ACC112 (cell line): Measurements from ENCODE around the gene SLC38A10.

ENCODE experiments used
- H2AFZ ChIP-seq: fragments of 200-600 bp; sonication (generic); one replicate; pipeline ENCODE4 v1.6.0; 2017; ENCODE audit warnings: antibody characterized with exemption, low read length; ENCODE audit not compliant: unreplicated experiment
- H3K27ac ChIP-seq: fragments of 200-600 bp; sonication (generic); 2 replicates; pipeline ENCODE4 v1.5.1; 2014; ENCODE audit warnings: low read depth, mild to moderate bottlenecking, antibody characterized with exemption, low read length, moderate library complexity
- H3K27me3 ChIP-seq: fragments of 200-600 bp; sonication (generic); 2 replicates; pipeline ENCODE4 v1.6.1; 2014; ENCODE audit warnings: mild to moderate bottlenecking, antibody characterized with exemption, low read length, moderate library complexity, mixed read lengths; ENCODE audit not compliant: insufficient read depth
- H3K36me3 ChIP-seq: fragments of 200-600 bp; sonication (generic); 2 replicates; pipeline ENCODE4 v1.6.1; 2016; ENCODE audit warnings: mild to moderate bottlenecking, antibody characterized with exemption, low read length, moderate library complexity, mixed read lengths; ENCODE audit not compliant: insufficient read depth
- H3K4me1 ChIP-seq: fragments of 200-600 bp; sonication (generic); one replicate; pipeline ENCODE4 v1.6.1; 2016; ENCODE audit warnings: low read length, mixed read lengths; ENCODE audit not compliant: insufficient read depth, unreplicated experiment, control insufficient read depth
- H3K4me3 ChIP-seq: fragments of 200-600 bp; sonication (generic); 2 replicates; pipeline ENCODE4 v1.5.1; 2014; ENCODE audit warnings: mild to moderate bottlenecking, low read depth, low read length
- H3K79me2 ChIP-seq: fragments of 200-600 bp; sonication (generic); one replicate; pipeline ENCODE4 v1.6.0; 2016; ENCODE audit warnings: low read length; ENCODE audit not compliant: control insufficient read depth, unreplicated experiment, insufficient read depth

SLC38A10 gene

DNA sequence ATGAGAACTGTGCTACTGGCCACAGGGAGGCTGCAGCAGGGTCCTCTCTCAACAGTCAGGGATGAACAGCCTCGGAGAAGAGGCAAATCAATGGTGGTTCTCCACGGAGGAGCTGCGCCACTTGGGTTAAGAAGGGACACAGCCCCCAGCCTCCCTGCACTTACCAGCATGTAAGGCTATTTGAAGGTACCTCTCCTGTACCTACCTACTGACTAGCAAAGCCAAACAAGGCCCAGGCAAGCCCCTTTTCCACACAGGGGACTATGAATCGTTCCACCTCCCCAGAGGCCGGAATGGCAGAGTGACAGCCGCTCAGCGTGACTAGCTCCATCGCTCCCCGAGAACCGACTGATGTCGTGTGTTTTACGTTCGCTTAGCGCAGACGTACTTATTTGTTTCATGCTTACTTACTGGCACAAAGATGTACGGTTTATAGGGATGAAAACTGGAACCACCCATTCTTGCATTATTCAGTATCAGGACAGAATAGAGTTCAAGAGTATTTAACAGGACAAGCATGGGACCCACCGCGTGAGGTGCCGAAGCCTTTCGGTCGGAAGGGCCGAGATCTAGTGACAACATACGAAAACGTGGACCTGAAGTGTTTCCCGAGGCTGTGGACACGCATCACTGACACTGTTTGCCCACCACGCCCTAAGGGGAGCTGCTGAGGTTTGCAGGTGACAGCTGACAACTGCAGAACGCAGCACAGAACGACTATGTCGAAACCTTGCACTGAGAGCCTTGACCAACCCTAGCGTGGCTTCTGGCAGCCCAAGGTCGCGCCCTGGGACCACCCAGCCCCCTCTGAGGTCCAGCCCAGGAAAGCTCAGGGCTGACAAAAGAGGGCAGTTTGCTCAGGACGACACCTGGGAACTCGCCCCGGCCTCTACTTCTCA, 57.3 kb downstream of the SLC38A10 start:
- Histone ChIP-seq H3K4me3 (peak overlapping the region; percentile 94), H3K36me3 (peaks cover 3% of the 10 kb centered on the region; the same call in 1 of the 2 replicates), H3K27ac (no peak overlapping the region), H3K4me1 (peaks cover 8% of the 10 kb centered on the region), H3K27me3 (no peaks in the 10 kb centered on the region), H2AFZ (peak overlapping the region; percentile 78), H3K79me2 (peaks cover 47% of the 10 kb centered on the region)

DNA sequence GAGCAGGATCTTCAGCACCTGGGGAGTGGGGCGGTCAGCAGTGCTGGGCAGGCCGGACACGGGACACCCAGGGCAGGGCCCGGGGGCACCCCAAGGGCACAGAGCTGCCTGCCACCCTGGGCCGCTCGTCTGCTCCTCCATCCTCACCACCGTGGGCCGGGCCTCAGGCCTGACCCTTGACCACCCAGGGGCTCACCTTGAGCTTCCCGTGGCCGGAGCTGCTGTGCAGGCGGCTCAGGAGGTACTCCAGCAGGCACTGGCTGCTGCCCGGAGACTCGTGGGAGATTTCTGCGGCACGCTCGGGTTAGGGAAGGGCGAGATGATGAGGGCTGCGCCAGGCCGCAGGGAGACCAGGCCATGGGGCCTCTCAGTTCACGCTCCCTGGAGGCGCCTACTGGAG, 58.3 kb downstream of the SLC38A10 start:
- Histone ChIP-seq H3K79me2 (peaks cover 45% of the 10 kb centered on the region), H3K4me3 (no peak overlapping the region), H3K36me3 (peaks cover 3% of the 10 kb centered on the region; the same call in 1 of the 2 replicates), H2AFZ (no peak overlapping the region), H3K27ac (no peak overlapping the region), H3K4me1 (peaks cover 8% of the 10 kb centered on the region), H3K27me3 (no peaks in the 10 kb centered on the region)

DNA sequence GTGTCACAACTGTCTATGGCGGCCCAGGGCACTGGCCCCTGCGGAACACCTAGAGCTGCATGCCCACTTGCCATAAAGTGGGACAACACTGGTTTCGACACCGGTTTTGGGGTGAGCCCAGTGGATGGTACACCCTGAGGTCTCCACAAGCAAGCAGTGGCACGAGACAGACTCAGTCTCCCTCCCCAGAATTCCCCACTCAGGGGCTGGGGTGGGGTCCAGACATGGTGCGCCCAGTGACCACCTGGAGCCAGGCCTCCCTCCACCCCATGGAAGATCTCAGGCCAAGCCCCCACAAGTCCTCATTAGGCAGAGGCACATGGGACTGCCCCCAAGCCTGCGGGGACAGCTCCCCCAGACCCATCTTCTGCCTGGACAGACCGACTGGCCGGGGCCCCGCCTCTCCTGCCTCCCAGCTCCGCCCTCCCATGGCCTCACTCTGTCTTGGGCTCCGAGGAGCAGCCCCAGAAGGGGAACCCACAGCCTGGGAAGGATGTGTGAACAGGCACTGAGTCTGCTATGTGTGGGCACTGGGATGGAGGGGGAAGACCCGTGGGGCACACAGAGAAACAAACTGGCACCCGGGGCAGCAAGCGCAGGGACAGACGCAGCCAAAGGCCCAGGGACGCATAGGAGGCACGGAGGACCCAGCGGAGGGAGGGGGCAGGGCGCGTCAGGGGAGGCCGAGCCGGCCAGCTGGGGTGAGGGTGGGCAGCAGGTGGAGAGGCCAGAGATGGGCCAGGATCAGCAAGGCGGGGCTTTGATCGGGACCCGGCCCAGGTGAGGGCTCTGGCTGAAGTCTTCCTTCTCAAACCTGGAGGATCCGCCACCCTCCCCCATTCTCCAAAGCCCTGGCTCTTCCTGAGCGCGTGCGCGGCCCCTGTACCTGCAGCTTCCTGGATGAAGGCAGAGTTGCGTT, 59.0 kb downstream of the SLC38A10 start:
- no peak overlapping the region for H2AFZ ChIP-seq
- no peaks in the 10 kb centered on the region for H3K36me3 ChIP-seq
- H3K27ac ChIP-seq: no peak overlapping the region
- H3K27me3 ChIP-seq: no peaks in the 10 kb centered on the region
- peaks cover 8% of the 10 kb centered on the region for H3K4me1 ChIP-seq
- H3K79me2 ChIP-seq: peaks cover 38% of the 10 kb centered on the region
- H3K4me3 ChIP-seq: no peak overlapping the region

DNA sequence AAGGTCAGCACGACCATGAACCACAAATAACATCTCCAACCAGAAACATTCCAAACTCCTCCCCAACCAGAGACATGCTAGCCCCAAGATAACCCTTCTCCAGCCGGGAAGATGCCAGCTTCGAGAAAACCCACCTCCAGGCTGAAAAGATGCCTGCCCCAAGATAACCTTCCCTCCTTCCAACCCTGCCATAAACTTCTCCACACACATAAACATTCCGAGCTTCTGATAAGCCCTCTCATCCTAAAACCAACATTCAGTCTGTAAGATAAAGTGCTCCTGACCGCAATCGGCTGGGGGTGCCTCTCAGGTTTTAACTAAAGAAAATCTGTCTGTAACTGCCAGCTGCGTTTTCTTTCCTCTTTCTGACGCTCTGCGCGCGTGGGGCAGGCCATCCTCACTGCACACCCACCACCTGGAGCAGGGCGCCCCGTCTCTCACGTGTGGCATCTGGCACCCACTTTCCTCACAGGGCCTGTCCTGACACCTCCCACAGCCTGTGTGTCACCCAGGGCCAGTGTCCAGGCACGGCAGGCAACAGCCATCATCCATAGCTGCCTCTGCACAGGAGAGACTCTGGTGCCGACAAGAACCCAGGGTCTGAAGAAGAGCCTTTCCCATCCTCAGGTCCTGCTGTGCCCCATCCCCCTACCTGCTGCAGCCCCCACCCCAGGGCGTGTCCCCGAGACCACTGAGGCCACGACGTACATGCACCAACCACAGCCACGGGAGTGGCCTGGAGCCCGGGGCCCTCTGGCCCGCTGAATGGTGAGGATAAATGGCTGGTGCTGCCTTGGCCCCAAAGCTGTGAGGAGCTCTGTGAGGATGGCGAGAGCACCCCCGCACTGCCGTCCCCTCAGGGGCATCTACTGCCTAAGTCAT, 59.9 kb downstream of the SLC38A10 start:
- H3K4me1 ChIP-seq: peaks cover 8% of the 10 kb centered on the region
- no peak overlapping the region for H3K4me3 ChIP-seq
- H3K27ac ChIP-seq: no peak overlapping the region
- H3K27me3 ChIP-seq: no peaks in the 10 kb centered on the region
- H2AFZ ChIP-seq: no peak overlapping the region
- peaks cover 30% of the 10 kb centered on the region for H3K79me2 ChIP-seq
- no peaks in the 10 kb centered on the region for H3K36me3 ChIP-seq

DNA sequence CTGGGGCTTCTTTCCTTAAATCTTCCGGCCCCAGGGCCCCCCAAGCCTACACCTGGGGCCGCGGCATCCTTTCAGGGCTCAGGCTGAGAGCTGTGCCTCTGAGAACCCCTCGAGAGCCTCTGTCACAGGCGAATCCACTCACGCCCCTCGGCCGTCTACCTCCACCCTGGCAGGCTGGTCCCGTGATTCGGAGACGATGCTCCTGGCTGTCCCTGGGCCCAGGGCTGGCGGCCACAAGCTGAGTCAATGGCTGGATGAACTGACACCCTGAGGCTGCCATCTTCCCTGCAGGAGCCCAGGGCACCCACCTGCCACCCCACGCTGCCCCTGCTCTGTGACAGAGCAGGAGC, 60.6 kb downstream of the SLC38A10 start:
- no peak overlapping the region for H2AFZ ChIP-seq
- H3K36me3 ChIP-seq: no peaks in the 10 kb centered on the region
- peaks cover 8% of the 10 kb centered on the region for H3K4me1 ChIP-seq
- H3K27me3 ChIP-seq: no peaks in the 10 kb centered on the region
- peaks cover 23% of the 10 kb centered on the region for H3K79me2 ChIP-seq
- no peak overlapping the region for H3K27ac ChIP-seq
- H3K4me3 ChIP-seq: no peak overlapping the region

DNA sequence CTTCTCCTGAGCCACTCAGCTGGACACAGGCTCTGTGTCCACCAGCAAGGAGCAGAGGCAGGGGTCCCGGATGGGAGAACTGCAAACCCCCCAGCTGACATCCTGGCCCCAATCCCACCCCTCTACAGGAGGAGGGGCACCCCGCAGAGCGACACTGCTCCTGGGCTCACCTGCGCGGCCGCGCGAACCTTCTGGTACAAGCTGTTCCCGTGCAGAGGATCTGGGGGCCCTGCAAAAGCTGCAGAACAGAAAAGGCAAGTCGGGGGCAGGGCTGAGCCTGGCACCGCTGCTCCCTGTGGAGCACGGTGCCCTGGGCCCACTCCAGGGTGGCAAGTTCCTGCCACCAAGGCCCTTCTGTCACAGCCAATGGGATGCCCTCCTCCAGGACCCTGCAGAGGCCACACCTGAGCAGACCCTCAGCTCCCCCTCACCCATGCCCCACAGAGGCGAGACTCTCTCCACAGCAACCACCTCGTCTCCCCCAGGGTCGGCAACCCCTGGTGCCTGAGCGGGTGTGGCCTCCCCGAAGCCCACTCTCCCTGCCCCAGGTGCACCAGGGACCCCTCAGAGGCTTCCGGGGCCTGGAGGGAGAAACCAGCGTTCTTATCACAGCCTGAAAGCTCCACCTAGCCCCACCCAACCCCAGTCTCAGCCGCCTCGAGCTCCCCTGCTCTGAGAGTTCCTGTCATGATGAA, 61.1 kb downstream of the SLC38A10 start:
- Histone ChIP-seq H3K27ac (no peak overlapping the region), H3K4me1 (peaks cover 8% of the 10 kb centered on the region), H3K36me3 (no peaks in the 10 kb centered on the region), H3K27me3 (no peaks in the 10 kb centered on the region), H3K79me2 (peaks cover 22% of the 10 kb centered on the region), H3K4me3 (no peak overlapping the region), H2AFZ (no peak overlapping the region)

DNA sequence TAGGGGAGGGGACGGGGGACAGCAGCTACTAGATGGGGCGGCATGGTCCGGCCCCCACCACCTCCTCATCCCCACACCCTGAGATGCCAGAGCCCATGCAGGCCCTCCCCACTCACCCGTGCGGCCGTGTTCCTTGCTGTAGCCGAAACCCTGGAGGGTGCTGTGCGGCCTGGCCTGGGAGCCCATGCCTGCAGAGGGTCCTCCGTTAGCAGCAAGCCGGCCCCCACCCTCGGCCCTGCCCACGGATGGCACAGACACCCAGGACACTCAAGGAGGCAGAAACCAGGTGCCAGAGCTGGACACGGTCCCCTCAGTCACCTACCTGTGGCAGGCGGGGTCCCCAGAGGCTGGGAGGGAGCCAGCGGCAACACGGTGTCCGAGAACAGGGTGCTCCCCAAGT, 61.8 kb downstream of the SLC38A10 start:
- Histone ChIP-seq H3K79me2 (peaks cover 19% of the 10 kb centered on the region), H3K27me3 (no peaks in the 10 kb centered on the region), H3K27ac (no peak overlapping the region), H3K4me3 (no peak overlapping the region), H3K4me1 (peaks cover 8% of the 10 kb centered on the region), H3K36me3 (no peaks in the 10 kb centered on the region), H2AFZ (no peak overlapping the region)

DNA sequence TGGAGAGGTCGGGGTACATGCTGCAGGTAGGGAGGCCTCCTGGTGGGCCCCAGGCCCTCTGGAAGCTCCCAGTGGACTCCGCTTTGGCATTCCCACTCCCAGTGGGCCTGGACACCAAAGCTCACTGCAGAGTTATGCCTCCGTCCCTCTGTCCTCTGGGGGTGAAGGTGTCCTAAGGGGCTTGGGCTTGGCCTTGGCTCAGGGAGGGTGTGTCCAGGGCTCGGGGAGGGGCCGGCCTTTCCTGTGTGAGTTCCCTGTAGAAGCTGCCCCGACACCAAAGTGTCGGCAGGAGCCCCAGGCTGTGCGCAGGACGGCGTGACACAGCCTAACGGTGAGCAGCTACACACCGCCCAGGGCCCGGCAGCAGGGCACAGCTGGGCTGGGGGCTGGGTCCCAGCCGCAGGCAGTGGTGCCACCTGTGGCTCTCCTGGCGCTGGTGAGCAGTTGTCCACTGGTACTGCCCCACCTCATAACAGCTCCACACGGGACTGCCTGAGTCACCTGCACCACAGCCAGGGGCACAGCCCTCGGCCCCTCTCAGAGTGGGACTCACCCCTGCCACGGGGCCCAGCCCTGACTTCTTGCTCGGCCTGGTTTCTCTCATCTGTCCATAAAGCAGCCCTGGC, 62.4 kb downstream of the SLC38A10 start:
- peaks cover 13% of the 10 kb centered on the region for H3K79me2 ChIP-seq
- H3K27me3 ChIP-seq: no peaks in the 10 kb centered on the region
- H3K27ac ChIP-seq: no peak overlapping the region
- H3K4me3 ChIP-seq: no peak overlapping the region
- no peak overlapping the region for H2AFZ ChIP-seq
- H3K4me1 ChIP-seq: peaks cover 4% of the 10 kb centered on the region
- H3K36me3 ChIP-seq: no peaks in the 10 kb centered on the region

DNA sequence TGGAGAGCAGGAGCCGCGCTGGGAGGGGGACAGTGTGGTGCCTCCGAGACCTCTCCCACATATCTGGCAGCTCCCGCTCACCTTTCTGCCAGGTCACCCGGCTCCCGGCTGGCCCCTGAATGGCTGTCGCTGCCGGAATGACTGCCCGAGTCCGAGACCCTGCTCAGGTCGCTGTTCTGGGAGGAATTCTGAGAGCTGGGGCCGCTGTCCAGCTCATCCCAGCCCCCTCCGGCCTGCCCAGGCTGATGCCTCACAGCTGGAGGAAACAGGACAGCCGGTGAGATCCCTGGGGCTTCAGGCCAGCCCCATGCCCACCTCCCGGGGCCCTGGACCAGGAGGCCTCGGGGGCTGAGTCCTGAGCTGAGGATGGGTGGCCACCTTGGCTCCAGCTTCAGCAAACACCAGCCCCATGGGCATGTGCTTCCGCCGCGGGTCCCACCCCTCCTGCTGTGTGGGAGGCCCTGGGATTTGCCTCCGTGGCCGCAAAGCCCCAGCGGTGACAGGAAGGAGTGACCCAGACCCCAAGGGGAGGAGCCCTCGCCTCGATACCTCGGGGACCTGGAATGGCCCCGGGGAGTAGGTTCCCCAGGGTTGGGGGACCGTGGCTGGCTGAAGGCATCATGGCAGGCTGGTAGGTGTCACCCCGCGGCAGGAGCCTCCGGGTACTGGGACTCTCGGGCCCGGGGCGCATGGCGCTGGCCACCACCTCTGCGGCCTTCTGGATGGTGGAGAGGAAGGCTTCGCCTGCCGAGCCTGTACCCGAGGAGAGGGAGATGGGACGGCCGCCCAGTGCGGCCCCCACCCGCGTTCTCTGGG, 63.1 kb downstream of the SLC38A10 start:
- H3K36me3 ChIP-seq: no peaks in the 10 kb centered on the region
- H2AFZ ChIP-seq: no peak overlapping the region
- H3K79me2 ChIP-seq: peaks cover 6% of the 10 kb centered on the region
- H3K27ac ChIP-seq: no peak overlapping the region
- H3K4me1 ChIP-seq: no peaks in the 10 kb centered on the region
- no peaks in the 10 kb centered on the region for H3K27me3 ChIP-seq
- no peak overlapping the region for H3K4me3 ChIP-seq
